Right hindlimb (tissue), 1 donor: ENCODE results near the gene TNFRSF9.

Experiments
- DNase-seq: peaks from one replicate; pipeline ENCODE4 v3.0.0-alpha.2; 2018

TNFRSF9 gene

DNA sequence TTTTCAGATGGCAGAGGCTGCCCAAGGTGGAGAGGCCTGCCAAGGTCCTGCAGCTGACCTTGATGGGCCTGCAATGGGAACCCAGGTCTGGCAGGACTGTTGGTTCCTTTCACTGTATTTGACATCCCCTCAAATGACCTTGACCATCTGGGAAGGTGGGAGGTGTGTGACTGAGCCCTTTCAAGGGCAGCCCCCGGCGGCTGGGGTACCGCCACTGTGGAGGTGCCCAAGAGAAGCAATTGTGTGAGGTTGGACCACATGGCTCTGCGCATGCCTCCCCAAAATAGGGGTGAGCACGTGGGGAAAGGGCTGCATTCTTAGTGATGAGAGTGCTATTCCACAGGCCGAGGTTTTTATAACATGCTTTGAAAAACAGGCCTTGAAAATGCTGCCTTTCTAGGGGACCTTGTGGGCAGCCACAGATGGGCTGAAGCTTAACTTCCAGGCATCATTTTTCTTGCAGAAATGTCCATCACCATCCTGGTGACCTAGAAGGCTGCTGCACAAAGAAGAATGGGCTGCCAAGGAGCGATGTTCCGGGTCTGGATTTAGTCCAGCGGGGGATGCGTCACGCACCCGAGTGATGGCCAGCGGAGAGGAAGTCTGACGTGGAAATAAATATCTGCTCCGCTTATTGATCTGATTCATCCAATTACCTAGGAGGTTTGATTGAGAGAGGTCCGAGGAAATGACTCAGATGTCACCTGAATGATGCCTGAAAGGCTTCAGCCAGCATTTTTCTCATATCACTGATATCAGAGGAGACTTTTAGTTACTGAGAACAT lies 71.3 kb downstream of the TNFRSF9 start:
- no peak for DNase-seq

DNA sequence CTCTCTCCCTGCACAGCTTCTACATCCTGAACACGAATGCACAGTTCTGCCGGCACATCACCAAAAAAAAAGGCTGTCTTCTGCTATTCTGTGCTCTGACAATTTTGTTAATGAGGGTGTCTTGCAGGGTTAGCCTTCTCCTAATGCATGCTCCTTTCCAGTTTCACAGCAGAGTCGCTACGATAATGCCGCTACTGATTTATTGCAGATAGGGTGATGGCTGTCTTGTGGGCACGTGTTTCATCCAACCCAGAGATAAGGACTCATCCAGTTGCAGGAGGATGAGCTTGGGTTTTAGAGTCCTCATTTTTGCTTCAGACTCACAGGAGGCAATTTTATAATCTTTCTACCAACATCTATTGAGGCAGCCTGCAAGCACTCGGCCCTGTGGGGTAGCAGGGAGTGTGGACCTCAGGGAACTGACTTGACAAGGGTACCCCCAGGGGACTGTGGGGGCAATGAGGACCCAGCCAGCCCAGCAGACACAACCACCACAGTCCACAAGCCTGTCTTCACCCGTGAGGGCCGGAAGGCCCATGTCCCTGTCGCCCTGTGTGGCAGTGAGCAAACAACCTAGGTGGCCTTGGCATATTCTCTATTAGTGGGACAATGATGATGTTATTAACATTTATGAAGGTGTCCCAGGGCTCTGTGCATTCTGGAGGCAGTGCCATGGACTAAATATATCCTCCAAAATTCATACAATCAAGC lies 72.4 kb downstream of the TNFRSF9 start:
- DNase-seq = no peak

DNA sequence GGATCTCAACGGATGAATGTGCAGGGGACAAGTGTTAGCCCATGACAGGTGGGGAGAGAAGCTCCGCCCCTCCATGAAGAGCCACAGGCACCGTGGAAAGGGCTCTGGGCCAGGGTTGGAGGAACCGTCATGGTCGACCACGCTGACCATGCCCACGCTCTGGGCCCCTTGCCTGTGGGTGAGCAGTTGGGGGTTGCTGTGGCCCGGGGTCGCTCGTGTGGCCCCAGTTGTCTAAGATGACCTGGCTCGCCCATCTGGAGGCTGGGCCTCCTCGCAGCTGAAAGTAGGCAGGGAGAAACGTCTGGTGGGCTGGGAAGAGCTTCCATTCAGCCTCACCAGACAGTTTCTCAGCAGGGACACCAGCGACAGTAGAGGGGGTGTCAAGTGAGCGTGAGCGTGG lies 74.7 kb downstream of the TNFRSF9 start:
- no peak for DNase-seq
